Smooth muscle cell (in vitro differentiated cells): ENCODE data around the gene ADCY2. TPM values are rescaled to one million over a fixed set of nuclear protein-coding genes. Genes with fewer than 3 reads are reported as not detected.

ENCODE experiments used
- DNase-seq: peaks from one replicate; lab custom pipeline; 2025; ENCODE audit not compliant: unreplicated experiment; lab: John Stamatoyannopoulos, UW
- H2AFZ ChIP-seq: fragments of 200-600 bp; sonication (generic); 2 replicates; pipeline ENCODE4 v1.6.0; 2016; ENCODE audit warnings: antibody characterized with exemption, low read depth, mild to moderate bottlenecking
- H3F3A ChIP-seq: fragments of 200-600 bp; sonication (generic); 2 replicates; pipeline ENCODE4 v1.6.0; 2017; ENCODE audit warnings: antibody characterized with exemption, low read depth
- H3K27ac ChIP-seq: fragments of 200-600 bp; sonication (generic); 2 replicates; pipeline ENCODE4 v1.5.1; 2016; ENCODE audit warnings: low read depth, mild to moderate bottlenecking
- H3K27me3 ChIP-seq: fragments of 200-600 bp; sonication (generic); 2 replicates; pipeline ENCODE4 v1.6.1; 2016; ENCODE audit warnings: low read depth, mild to moderate bottlenecking
- H3K36me3 ChIP-seq: fragments of 200-600 bp; sonication (generic); 2 replicates; pipeline ENCODE4 v1.5.1; 2016; ENCODE audit warnings: low read depth
- H3K4me1 ChIP-seq: fragments of 200-600 bp; sonication (generic); 2 replicates; pipeline ENCODE4 v1.5.1; 2016; ENCODE audit warnings: low read depth
- H3K4me2 ChIP-seq: fragments of 200-600 bp; sonication (generic); 2 replicates; pipeline ENCODE4 v1.6.0; 2016; ENCODE audit warnings: mild to moderate bottlenecking
- H3K4me3 ChIP-seq: fragments of 200-600 bp; sonication (generic); 2 replicates; pipeline ENCODE4 v1.5.1; 2016; ENCODE audit warnings: mild to moderate bottlenecking
- H3K79me2 ChIP-seq: fragments of 200-600 bp; sonication (generic); 2 replicates; pipeline ENCODE4 v1.6.0; 2016; ENCODE audit warnings: low read depth, mild to moderate bottlenecking
- H3K9ac ChIP-seq: fragments of 200-600 bp; sonication (generic); 2 replicates; pipeline ENCODE4 v1.6.0; 2016; ENCODE audit warnings: low read depth
- H3K9me3 ChIP-seq: fragments of 200-600 bp; sonication (generic); replicated peaks from 2 replicates; pipeline ENCODE4 v1.5.1; 2016; ENCODE audit warnings: low read depth
- H4K20me1 ChIP-seq: fragments of 200-600 bp; sonication (generic); 2 replicates; pipeline ENCODE4 v1.6.0; 2016; ENCODE audit warnings: low read depth
- whole genome bisulfite sequencing: methylation state at CpG from one replicate; pipeline ENCODE4 v1.1.7; 2016; ENCODE audit warnings: low lambda C conversion rate; 5-methylcytosine and 5-hydroxymethylcytosine counted together
- polyA plus RNA-seq: library from polyadenylated mRNA; unstranded; fragments of >200 nt; fragmentation: Nextera tagmentation; extraction: Ambion mirVana; gene quantifications from 2 replicates; pipeline ENCODE4 v1.2.1, GENCODE V29; 2016
- total RNA-seq: library from RNA; depleted of rRNA; stranded (reverse); fragments of >200 nt; gene quantifications from 2 replicates; pipeline ENCODE4 v1.2.3, GENCODE V29; 2014
- TF ChIP-seq, protein P1 (sequence below): fragments of 200-600 bp; sonication (generic); IDR thresholded peaks from 2 replicates; pipeline ENCODE4 v1.5.1; 2017; ENCODE audit warnings: borderline replicate concordance, mild to moderate bottlenecking, antibody characterized with exemption; ENCODE audit not compliant: insufficient read depth, poor library complexity, severe bottlenecking

The ADCY2 gene
- total and polyA plus RNA-seq, 2 experiments from 2014 or later, result 2.8 to 8.0 TPM

GRCh38 chr5:7823594-7823993 is 427.7 kb downstream of the ADCY2 start:
- H3K27me3 ChIP-seq, result no peaks in the 10 kb centered on the region
- WGBS, result 89% methylated on average over 8 of the region's 8 CpGs
- no peak overlapping the region for H3K27ac ChIP-seq
- no peak overlapping the region for H3K4me2 ChIP-seq
- no peak for DNase-seq
- no peaks in the 10 kb centered on the region for H3K9me3 ChIP-seq
- H3K79me2 ChIP-seq, result no peaks in the 10 kb centered on the region
- H3K9ac ChIP-seq, result no peak overlapping the region
- no peaks in the 10 kb centered on the region for H3K4me1 ChIP-seq
- no peaks in the 10 kb centered on the region for H3F3A ChIP-seq
- no peak overlapping the region for H3K4me3 ChIP-seq
- H2AFZ ChIP-seq, result no peak overlapping the region
- TF ChIP-seq, protein P1, sequence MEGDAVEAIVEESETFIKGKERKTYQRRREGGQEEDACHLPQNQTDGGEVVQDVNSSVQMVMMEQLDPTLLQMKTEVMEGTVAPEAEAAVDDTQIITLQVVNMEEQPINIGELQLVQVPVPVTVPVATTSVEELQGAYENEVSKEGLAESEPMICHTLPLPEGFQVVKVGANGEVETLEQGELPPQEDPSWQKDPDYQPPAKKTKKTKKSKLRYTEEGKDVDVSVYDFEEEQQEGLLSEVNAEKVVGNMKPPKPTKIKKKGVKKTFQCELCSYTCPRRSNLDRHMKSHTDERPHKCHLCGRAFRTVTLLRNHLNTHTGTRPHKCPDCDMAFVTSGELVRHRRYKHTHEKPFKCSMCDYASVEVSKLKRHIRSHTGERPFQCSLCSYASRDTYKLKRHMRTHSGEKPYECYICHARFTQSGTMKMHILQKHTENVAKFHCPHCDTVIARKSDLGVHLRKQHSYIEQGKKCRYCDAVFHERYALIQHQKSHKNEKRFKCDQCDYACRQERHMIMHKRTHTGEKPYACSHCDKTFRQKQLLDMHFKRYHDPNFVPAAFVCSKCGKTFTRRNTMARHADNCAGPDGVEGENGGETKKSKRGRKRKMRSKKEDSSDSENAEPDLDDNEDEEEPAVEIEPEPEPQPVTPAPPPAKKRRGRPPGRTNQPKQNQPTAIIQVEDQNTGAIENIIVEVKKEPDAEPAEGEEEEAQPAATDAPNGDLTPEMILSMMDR, result no peak
- no peaks in the 10 kb centered on the region for H3K36me3 ChIP-seq
- H4K20me1 ChIP-seq, result no peaks in the 10 kb centered on the region

DNA sequence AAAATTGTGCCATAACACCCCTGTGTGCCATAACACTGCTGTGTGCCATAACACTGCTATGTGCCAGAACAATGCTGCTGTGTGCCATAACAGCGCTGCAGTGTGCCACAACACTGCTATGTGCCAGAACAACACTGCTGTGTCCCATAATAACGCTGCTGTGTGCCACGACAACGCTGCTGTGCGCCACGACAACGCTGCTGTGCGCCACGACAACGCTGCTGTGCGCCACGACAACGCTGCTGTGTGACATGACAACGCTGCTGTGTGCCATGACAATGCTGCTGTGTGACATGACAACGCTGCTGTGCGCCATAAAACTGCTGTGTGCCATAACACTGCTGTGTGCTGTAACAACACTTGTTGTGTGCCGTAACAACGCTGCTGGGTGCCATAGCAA is 429.1 kb downstream of the ADCY2 start:
- H3K9ac ChIP-seq, result no peak overlapping the region
- no peaks in the 10 kb centered on the region for H3K4me1 ChIP-seq
- no peak for DNase-seq
- no peak overlapping the region for H2AFZ ChIP-seq
- H3K27me3 ChIP-seq, result no peaks in the 10 kb centered on the region
- no peak overlapping the region for H3K27ac ChIP-seq
- H4K20me1 ChIP-seq, result no peaks in the 10 kb centered on the region
- TF ChIP-seq, protein P1, result no peak
- WGBS, result 96% methylated on average over 18 of the region's 18 CpGs
- H3F3A ChIP-seq, result no peaks in the 10 kb centered on the region
- H3K9me3 ChIP-seq, result no peaks in the 10 kb centered on the region
- no peak overlapping the region for H3K4me3 ChIP-seq
- no peak overlapping the region for H3K4me2 ChIP-seq
- H3K36me3 ChIP-seq, result no peaks in the 10 kb centered on the region
- H3K79me2 ChIP-seq, result no peaks in the 10 kb centered on the region

DNA sequence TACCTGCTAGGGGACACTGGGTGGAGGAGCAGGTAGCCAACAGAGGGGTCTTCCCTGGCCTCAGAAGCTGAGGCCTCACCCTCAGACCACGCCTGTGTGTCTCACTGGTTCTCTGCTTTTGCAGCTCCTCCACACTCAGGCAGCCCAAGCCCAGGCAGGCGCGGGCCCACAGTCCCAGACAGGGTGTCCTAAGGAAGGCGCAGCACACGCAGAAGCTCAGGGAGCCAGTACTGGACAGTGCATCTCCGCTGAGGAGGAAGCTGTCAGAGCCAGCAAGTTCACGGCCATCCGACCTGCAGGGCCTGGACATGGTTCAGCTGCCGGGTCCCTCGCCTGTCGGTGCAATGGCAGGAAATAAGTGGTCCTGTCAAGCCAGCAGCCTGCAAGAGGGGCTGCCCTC is 429.7 kb downstream of the ADCY2 start:
- no peaks in the 10 kb centered on the region for H3K4me1 ChIP-seq
- TF ChIP-seq, protein P1, result no peak
- no peaks in the 10 kb centered on the region for H3K27me3 ChIP-seq
- no peaks in the 10 kb centered on the region for H3K9me3 ChIP-seq
- no peak overlapping the region for H3K27ac ChIP-seq
- no peak for DNase-seq
- H2AFZ ChIP-seq, result no peak overlapping the region
- H3F3A ChIP-seq, result no peaks in the 10 kb centered on the region
- no peak overlapping the region for H3K9ac ChIP-seq
- 95% methylated on average over 11 of the region's 11 CpGs for WGBS
- no peaks in the 10 kb centered on the region for H3K79me2 ChIP-seq
- no peak overlapping the region for H3K4me3 ChIP-seq
- no peaks in the 10 kb centered on the region for H3K36me3 ChIP-seq
- H4K20me1 ChIP-seq, result no peaks in the 10 kb centered on the region
- H3K4me2 ChIP-seq, result no peak overlapping the region

DNA sequence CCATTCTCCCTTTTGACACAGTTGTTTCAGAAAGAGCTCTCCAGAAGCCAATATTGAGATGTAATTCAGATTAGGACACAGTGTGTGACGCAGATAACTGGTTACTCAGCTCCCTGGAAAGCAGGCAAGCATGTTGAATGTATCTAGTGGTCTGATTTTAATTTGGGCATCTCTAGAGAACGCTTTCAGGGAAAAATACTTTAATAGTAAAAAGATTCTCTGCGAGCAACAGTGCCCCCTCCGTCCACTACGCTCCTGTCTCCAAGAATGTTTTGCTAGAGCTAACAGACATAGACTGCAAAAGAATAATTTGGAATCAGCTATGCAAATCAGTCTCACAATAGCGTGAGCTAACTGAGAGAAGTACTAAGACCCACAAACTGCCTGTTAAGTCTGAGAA is 431.7 kb downstream of the ADCY2 start:
- DNase-seq, result no peak
- no peak overlapping the region for H3K9ac ChIP-seq
- H3K9me3 ChIP-seq, result no peaks in the 10 kb centered on the region
- H3K4me3 ChIP-seq, result no peak overlapping the region
- WGBS, result 91% methylated on average over 6 of the region's 6 CpGs
- H4K20me1 ChIP-seq, result no peaks in the 10 kb centered on the region
- no peak overlapping the region for H3K4me2 ChIP-seq
- no peak overlapping the region for H2AFZ ChIP-seq
- no peaks in the 10 kb centered on the region for H3K4me1 ChIP-seq
- H3K27me3 ChIP-seq, result no peaks in the 10 kb centered on the region
- no peaks in the 10 kb centered on the region for H3K79me2 ChIP-seq
- TF ChIP-seq, protein P1, result no peak
- no peaks in the 10 kb centered on the region for H3K36me3 ChIP-seq
- H3F3A ChIP-seq, result no peaks in the 10 kb centered on the region
- no peak overlapping the region for H3K27ac ChIP-seq
